Middle frontal gyrus (tissue), 1 donor: ENCODE data around the gene STOX2.

Source experiments
- DNase-seq: peaks from one replicate; pipeline ENCODE4 v3.0.0-alpha.2; 2015; ENCODE audit warnings: low spot score; ENCODE audit errors: extremely low spot score

The STOX2 gene

DNA sequence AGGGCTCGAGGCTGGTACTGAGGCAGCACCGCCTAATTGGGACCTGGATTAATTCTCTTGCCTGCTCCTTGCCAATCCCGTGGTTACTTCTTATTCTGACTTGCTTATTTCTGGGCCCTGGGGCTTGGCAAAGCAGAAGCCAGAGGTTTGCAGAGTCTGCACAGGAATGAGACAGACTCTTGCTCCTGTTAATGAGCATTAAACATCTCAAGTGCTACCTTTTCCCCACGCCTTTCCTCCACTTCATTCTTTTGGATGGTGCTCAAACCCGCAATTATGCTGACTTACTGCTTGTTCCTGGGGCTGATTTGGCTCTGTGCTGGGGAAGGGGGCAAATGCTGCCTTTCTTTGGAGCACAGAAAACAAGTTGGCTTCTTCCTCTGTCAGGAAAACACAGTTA is 16.5 kb upstream of the STOX2 start:
- DNase-seq, result no peak

DNA sequence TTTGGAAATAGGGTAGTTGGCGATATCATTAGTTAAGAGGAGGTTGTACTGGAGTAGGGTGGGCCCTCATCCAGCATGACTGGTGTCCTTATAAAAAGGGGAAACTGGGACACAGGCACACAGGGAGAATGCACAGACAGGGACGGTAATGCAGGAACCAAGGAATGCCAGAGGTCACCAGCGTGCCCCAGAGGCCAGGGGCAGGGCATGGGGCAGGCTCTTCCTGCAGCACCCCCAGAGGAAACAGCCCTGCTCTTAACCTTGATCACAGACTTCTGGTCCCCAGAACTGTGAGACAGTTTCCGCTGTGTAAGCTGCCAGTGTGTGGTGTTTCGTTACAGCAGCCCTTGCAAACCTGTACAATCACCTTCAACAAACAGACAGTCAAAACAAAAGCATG is 15.9 kb upstream of the STOX2 start:
- DNase-seq, result no peak

DNA sequence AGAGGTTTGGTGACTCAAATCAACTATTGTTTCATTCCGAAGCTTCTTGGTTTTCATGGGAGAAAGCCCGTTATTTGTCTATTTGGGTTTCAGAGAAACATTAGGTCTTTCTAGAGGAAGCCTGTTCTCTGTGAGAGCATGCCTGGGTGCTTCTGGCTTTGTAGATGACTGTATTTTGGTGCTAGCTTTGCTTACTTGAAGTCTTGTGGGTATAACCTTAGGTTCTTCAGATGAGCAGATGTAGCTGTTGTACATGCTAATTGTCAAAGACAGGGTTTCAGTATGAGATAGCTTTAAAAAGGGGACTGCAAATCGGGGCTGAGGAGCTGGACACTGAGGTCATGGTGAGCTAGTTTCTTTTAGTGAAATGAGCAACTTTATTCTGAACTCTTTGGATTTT is 7.9 kb upstream of the STOX2 start:
- no peak for DNase-seq

DNA sequence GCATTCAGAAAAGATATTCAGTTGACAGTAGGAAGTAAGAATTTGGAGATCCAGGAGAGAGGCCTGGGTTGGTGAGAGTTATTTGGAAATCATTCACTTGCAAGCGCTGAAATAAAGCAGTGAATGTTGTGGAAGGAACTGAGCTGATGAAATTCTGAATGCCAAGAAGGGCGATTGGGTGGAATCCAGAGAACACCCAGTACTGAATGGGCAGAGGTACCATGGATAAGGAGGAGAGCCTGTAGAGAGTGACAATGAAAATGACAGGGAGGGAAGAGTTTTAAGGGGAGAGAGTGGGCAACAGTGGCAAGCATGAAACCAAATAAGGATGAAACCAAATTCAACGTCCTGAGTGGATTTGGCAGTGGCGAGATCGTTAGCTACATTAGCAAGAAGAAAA is 6.7 kb upstream of the STOX2 start:
- no peak for DNase-seq

DNA sequence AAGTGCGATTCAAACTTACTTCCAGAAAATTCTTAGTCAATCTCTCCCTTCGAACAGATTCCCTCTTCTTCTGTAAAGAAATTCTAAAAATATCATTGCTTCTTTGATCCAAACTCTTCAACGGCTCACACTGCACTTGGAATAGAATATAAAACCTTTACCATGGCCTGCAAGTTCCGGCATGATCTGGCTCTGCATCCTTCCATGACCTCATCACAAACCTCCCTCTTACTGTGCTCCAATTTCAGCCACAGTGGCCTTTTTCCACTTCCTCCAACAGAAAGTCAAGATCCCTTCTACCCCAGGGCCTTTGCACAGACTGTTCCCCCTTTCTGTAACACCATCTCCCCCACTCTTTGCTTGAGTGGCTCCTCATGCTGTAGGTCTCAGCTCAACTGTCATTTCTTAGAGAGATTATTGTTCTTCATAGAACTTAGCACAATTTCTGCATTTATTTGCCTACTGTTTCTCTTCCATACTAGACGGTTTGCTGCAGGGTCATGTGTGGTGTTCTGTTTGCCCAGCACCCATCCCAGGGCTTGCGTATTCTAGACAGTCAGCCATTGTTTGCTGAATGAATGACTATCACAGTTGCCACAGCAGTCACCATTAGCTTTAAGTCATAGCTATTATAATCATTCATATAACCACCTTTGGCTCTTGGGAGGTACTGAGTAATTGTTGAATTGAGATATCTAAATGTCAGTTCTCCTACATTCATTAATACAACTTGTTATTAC is 1.9 kb upstream of the STOX2 start:
- DNase-seq, result no peak

DNA sequence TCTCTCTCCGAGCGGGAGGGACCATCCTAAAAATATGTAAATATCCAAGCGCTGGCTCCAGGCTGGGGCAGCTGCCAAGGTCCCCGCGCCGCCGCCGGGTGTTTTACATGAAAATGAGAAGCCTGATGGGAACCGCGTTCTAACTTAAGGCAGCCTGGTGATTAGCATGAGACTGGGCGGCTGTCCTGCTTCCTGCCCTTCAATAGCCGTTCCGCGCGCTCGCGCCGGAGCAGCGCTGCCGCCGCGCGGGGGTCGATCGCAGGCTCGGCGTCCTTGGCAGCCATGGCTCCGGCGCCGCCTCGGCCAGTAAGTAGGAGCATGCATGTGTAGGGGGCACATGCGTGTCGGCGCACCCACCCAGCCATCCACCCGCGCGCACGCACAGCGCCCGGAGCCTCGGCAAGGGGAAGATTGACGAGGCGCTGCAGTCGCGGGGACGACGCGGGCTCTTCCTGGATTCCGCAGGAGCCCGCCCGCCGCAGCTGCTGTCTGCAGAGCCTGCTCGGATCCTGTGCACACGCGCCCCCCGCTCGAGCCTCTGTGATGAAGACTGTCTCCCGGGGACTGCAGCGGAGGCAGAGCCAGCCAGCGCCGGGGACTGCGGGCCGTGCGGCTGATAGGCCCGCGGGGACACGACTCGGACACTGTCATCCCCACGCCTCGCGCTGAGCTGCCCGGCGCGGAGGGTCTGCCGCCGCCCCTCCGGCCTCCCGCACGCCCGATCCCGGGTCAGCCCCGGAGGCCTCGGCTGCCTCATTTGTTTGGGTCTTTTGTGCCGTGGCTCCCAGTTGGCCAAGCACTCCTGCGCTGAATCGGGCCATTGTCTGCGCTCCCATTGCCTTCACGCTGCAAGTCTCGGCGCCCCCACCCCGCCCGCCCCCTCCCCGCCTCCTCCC is 734 bp downstream of the STOX2 start:
- peak; percentile 46 for DNase-seq

DNA sequence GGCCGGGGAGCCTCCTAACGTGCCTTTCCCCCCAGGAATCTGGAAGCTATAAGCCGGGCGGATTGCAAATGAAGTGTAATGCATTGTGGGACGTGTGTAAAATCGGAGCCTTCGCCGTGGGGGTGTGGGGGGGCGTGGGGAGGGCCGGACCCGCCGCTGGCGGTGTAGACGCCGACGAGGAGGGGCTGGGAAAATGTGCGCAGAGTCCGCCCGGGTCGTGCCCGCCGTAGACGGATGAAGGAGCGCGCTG is 1.3 kb downstream of the STOX2 start:
- no peak for DNase-seq

DNA sequence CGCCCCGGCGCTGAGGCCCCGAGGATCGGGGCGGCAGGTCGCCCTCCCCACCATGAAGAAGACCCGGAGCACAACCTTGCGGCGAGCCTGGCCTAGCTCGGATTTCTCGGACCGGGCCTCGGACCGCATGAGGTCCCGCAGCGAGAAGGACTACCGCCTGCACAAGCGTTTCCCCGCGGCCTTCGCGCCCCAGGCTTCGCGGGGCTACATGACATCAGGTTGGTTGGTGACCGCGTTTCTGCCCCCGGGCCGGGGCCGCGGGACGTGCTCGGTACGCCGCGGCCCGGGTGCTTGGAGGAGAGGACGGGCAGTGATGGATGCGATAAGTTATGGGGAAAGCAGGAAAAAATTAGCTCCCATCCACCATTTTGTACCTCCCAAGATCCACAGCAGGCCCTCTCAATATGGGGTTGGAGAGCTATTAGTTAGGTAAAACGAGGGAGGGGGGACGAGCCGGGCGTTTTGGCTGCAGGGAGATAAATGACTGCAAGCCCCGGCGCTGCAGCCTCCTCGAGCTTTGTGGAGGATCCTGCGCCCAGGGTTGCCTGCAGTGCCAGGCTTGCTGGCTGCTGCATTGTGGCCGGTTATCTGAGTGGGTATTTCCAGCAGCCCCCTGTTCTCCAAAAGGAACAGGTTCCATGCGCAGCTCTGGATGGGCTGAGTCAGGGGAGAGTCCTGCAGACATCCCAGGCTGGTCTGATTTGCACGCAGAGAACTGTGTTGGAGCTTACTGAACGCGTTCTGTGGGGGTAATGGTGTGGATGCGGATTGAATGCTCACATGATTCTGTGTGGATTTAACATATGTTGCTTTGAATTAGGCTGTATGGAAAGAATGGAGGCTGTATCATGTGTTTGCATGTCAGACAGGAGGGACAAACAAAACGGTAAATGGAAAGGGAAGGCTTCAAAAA is 1.9 kb downstream of the STOX2 start:
- no peak for DNase-seq

DNA sequence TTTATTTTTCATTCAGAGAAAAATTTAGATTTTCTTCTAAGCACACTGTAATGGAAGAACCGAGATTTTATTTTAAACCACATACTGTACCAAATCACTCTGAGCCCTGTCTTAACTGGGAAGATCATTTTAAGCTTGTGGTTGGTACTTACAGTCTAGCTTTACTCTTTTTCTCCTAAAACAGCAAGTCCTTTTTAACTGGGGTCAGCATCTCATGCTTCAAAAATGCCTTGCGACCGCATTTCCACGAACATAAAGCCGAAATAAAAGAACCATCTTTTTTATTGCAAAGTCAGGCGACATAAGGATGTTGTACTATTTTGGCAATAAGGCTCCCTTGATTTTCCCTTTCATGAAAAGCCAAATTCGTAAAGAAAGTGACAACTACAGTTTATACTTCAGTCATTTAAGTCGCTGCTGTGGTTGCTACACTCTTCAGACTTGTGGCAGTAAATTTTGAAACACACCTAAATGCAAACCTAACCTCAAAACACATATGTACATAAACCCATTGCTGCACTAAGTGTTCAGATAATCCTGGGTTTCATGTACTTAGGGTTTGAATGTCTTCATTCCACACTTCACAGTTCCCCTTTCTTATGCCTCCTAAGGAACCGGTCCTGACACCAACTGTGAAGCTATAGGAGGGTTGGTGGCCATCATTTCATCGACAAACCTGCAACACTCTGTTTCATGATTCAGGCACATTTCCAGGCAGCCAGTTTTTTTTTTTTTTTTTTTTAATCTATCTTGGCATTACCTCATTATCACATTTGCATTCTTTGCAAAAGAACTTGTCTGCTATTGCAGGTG is 3.0 kb downstream of the STOX2 start:
- no peak for DNase-seq

DNA sequence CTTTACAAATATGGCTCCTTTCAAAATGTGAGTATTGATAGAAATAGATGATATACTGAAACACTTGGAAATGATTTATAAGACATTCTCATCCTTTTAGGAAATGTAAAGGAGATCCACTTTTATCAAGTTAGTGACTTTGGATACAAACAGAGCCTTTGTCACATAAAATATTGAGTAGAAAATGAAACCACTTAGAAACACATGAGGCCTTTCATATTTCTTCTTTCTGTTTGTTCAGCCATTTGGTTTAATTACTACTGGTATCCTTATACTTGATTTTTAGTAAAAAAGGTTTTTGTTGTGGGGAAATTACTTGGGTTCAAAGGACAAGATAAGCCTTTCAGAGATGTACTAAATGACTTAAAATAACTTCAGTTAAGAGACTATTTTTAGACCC is 4.1 kb downstream of the STOX2 start:
- no peak for DNase-seq

DNA sequence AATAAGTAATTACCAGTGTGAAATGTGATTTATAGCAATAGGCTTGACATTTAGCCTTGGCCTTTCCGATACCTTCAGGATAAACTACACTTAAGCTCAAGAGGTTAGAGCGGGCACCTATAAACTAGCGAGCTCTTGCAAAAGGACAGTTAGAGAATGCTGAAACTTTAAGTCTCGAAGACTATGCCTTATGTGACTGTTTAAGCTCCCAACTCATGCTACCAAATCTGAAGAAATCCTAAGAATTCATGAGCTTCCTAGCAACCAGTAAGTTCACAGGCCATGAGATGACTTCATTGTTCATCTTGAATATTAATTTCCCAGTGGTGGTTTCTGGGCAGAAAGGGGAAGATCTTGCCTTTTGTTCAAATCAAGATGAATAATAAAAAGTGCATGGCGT is 4.7 kb downstream of the STOX2 start:
- DNase-seq, result no peak

DNA sequence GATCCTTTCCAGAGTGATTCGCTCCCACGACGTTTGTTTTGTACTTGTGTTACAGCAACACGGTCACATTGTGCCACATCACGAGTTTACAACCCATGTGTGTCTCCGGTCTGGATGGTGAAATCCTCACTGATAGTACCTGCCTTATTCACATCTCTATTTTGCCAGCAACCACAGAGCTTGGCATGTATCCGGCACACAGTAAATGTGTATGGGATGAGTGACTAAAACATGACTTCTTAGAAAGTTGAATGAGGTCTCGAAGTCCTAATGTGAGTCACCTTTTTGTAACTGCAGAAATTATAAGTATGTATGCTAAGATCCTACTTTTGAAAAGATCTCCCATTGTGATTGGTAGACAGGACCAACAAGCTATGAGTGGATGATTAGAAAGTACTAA is 7.5 kb downstream of the STOX2 start:
- DNase-seq, result no peak

DNA sequence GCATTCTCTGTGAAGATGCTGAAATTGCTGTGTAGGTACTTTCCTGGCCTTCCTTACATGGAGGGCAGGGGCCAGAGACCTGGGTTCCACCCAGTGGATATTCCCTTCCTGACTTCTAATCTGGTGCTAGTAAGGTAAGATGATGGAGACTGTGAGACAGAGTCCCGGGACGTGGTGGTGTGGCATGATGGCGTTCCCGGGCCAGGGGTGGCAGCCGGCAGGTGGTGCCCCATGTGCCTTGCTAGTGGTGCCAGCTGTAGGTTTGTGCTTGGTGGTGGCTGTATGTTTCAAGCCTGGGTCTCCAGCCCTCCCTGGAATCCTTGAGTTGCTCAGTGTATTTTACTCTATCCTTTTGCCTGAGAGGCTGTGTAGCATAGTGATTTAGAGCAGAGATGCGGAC is 10.9 kb downstream of the STOX2 start:
- no peak for DNase-seq

DNA sequence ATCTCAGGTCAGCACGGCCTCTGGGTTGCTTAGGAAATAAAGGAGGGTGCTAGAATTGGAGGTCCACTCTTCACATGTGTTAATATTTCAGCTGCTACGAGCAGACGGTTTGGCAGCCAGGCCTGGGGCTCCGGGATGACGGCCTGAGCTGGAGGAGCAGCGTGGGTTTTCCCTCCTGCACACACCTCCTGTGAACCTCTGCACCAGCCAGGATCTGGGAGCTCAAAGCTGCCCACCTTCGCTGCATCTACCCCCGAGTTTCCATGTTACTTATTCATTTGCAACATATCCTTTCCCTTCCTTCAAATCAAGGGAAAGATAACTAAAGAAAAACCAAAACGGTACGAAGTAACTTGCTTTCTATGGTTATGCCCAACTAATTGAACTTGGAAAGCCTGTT is 13.6 kb downstream of the STOX2 start:
- DNase-seq, result no peak

DNA sequence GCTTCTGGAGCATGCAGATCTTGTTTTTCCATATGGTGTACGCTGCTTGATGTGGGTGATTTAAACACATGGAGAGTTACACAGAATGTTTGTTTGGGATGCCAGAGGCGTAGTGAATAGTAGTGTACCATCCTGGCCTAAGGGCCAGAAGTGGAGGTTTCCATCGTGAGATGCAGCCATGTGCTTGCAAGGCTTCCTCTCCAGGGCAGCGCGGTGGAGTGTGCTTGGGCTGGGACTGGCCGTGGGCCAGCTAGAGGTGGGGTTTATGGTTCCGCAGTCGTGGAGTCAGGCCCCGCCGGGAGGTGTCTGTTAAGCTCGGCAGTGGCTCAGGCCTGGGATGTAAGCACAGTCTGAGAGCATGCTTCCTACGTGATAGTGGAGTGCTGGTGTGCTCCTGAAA is 14.0 kb downstream of the STOX2 start:
- DNase-seq, result no peak

DNA sequence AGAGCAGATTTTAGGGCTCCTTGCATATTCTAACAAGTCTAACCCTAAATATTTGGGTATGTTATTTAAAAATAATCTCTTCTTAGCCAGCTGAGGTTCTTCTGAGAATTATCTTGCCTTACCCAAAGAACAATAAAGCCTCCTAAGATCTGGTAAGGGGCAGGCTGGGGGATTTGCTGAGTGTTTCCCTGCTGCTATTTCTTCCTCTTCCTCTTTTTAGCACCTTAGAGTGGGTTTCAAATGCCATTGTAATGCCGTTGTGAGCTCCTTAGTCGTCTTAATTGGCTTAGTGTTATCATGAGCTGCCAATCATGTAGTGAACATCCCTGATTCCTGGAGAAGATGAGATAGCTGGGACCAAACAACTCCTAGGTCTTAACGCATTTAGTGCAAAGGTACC is 15.4 kb downstream of the STOX2 start:
- DNase-seq, result no peak

DNA sequence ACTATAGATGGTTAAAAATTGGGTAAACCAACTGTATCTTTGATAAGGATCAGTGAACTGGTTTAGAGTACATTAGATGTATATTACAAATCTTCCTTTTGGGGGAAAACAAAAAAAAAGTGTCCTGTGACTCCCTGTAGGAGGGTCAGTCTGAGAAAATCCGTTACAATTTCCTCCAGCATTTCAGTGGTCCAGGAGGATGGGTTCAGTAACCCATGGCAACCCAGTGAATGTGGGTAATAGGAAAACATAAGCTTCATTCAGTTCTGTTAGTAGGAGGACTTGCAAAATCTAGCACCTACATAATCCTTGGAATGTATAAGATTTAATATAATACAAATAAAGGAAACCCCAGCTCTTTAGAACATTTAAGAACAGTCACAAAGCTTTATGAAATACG is 16.2 kb downstream of the STOX2 start:
- DNase-seq, result no peak

DNA sequence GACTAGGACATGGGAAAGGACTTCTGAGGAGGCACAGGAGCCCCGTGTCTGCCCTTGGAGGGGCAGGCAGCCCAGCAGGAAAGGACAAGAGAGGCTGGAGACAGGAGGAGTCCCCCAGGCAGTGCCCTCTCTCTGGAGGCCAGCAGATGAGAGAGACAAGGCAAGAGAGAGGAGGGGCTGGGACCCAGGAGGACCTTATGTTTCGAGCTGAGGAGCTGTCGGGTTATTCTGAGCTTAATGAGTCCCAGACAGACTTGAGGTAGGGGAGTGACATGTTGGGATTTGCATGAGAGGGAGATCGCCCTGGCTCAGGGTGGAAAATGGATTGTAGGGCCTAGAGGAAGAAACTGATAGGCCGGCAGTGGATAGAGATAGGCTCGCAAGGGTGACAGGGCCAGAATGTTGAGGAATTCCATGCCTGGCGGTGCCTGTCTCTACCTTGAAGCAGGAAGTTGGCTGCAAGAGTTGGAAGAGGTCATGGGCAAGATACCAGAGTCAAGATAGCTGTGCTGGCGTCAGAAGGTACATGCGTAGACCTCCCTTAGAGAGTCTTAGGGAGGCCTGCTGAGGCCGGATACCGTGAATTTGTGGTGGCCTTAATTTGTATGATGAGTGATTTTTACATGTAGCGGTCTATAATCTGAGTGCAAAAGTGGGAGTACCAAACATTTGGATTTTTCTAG is 19.4 kb downstream of the STOX2 start:
- no peak for DNase-seq

DNA sequence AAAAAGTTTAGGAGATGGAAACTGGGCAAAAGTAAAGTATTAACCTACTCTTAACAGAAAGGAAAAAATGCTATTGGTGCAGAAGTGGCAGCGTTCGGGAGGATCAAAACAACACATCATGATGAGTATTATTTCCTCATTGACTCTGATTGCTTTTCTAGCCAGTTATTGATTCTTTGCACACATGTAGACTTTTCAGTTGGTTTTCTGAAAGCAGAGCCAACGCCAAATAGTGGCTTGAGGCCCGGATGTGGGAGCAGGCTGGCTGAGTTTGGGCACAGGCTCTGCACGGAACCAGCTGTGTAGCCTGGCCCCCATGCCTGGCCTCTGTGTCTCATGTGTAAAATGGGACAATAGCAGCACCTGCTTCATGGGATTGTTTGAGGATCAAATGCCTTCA is 21.8 kb downstream of the STOX2 start:
- DNase-seq, result no peak

DNA sequence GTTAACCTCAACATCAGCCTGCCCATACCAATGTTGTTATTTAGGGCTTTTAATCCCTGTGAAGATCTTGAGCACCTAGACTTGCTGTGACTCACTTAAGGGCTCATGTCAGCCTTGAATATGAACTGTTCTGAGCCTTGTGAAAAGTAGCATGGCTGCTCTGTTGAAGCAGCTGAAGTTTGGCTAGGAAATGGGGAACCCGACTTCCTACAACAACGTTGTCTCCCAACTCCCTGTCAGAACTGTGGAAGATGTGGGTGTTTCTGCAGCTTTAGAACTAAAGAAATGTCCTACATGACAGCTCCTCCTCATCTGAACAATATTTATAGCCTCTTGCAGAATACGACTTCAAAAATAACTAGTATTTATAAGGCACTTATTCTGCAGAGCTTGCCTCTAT is 27.5 kb downstream of the STOX2 start:
- no peak for DNase-seq

DNA sequence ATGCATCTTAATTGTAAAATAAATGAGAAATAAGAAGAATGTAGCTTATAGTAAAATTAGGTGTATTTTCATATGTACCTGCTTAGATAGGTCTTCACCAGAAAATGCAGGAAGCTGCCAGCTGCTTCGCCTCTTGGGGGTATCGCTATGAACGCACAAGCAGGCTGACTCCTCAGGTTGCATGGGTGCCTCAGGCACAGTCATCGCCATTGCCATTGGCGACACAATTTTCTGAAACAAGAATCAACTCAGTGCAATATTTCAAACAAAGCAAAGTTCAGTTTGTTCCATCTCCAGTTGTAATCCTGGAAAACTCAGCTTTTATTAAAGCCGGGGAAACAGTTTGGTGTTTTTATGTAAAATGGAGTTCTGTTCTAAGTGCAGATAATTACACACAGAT is 29.7 kb downstream of the STOX2 start:
- no peak for DNase-seq
